ENCODE results near the gene PGPEP1.
A peak's percentile ranks its signal among the peaks of the same experiment; 100 is the strongest.
"Not testable (repeated sequence)": the region's sequence is repeated elsewhere in the genome, so short reads cannot be mapped to it uniquely, and the experiment has no call there.

PGPEP1 gene

GRCh38 chr19:18321734-18322102 is 18.7 kb upstream of the PGPEP1 start:
- no peak for DNase-seq (ENCODE audit: low read depth)
- no peak for TF ChIP-seq CTCF (conservative IDR thresholded peaks at IDR 0.05; ENCODE audit: low read depth, low read length)
- peak overlapping the region; percentile 77 for H3K4me3 ChIP-seq (ENCODE audit: low read length)

DNA sequence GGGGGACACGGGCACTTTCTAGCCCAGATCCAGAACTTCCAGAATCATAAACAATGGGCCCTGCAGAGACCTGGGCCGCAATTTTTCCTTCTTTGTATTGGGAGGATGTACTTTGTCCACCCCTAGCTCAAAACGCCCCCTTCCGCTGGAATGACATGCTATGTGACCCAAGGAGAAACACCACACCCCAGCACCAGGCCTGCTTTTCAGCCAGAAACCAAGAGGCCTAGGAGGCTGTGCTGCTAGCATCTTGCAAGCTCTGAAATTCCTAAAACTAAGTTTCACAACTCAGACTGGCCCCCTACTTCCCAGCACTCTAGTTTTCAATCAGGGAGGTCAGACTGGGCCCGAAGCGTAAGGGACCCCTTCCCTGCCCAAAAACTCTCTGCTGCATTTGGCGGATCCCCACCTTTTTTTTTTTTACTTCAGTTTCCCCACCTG is 18.1 kb upstream of the PGPEP1 start:
- DNase-seq (ENCODE audit: low read depth) = peak; percentile 49
- H3K4me3 ChIP-seq (ENCODE audit: low read length) = peak overlapping the region; percentile 77

DNA sequence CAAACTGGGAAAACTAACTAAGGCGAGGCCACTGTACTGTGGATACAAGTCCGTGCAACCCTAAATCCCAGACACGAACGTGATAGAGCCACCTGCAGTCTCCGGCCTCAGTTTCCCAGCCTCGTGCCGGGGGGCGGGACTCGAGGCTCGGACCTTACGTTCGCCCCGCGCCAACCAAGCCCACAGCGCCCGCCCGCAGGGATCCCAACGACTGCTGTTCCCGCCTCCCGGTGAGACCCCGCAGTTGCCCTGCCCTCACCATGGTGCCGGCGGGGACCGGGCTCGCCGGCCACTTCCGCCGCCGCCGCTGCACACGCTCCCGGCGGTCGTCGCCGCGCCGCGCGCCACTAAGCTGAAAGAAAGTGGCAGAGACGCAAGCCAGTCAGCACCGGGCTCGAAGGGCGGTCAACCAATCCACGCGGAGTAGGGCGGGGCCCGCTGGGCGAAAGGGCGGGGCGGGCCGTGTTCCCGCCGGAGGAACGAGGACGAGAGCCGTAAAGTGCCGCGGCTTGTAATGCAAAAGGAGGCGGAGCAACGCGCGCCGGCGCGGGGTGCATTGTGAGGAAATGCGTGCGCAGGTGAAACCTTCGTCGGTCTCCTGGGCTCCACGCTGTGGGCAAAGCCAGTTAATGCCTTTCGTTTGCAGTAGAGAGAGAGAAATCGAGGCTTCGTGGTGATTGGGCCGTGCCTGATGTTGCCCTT is 17.5 kb upstream of the PGPEP1 start, which contains the start of gene LSM4:
TSS of gene LSM4 (minus strand) at position 318 of the 702 bp plus-strand sequence. CDS start at position 262, 56 bp downstream.
- H3K4me3 ChIP-seq (ENCODE audit: low read length) = peak within 1 kb of the TSS; percentile 77
- DNase-seq (ENCODE audit: low read depth) = peak; percentile 89
- TF ChIP-seq CTCF (conservative IDR thresholded peaks at IDR 0.05; ENCODE audit: low read depth, low read length) = peak; percentile 52

More for the DNA sequence above, 18.1 kb upstream of the PGPEP1 start:
- peak; percentile 54 for TF ChIP-seq CTCF (conservative IDR thresholded peaks at IDR 0.05; ENCODE audit: low read depth, low read length)

- H3K4me3 ChIP-seq (ENCODE audit: low read length); DNase-seq (ENCODE audit: low read depth): not testable (repeated sequence)
These were observed 16.0 kb upstream of the PGPEP1 start for GRCh38 chr19:18324373-18324731.

GRCh38 chr19:18326772-18327171 is 13.6 kb upstream of the PGPEP1 start:
- no peak for TF ChIP-seq CTCF (conservative IDR thresholded peaks at IDR 0.05; ENCODE audit: low read depth, low read length)
- no peak overlapping the region for H3K4me3 ChIP-seq (ENCODE audit: low read length)
- DNase-seq (ENCODE audit: low read depth) = no peak

DNA sequence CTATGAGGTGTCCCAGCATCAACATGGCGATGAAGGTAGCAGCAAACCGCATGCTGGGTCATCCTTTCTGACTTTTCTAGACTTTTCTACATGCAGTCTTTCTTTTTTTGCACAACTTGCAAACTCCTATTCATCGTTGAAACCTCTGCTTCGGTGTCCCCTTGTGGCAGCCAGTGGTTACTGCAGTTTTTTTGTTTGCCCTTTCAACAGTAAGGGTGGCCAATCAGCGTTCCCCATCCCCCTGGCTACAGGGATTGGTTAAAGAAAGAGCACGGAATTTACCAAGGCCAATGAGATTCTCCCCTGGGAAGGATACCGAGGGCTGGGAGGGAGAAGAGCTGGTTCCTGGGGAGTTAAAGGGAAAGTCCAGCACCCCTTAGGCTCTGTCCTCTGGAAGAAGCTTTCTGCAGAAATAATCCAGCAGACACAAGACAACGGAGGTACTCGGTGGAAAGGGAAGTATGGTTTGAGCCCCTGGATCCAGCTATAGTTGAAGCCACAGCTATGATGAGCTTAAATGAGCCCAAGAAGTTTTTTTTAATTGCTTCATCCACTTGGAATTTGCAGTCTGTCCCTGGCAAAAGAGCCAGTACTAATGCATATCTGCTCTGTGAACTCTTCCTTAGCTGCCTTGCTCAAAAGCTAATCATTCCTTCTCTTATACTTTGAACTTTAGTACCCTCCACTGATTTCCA is 11.9 kb upstream of the PGPEP1 start:
- DNase-seq (ENCODE audit: low read depth) = peak; percentile 92
- TF ChIP-seq CTCF (conservative IDR thresholded peaks at IDR 0.05; ENCODE audit: low read depth, low read length) = peak; percentile 98
- peak overlapping the region; percentile 40 for H3K4me3 ChIP-seq (ENCODE audit: low read length)

DNA sequence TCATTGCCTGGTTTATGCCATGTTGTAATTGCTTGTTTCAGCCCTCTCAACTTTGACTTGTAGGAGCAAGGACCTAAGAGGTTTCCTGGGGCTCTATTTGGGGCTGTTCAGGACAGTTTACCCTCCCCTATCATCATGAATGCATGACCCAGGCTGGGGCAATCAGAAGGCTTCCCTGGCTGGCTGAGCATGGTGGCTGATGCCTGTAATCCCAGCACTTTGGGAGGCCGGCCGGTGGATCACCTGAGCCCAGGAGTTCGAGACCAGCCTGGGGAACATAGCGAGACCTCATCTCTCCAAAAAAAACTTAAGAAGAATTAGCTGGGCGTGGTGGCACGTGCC is 11.4 kb upstream of the PGPEP1 start:
- no peak for DNase-seq (ENCODE audit: low read depth)
- no peak for TF ChIP-seq CTCF (conservative IDR thresholded peaks at IDR 0.05; ENCODE audit: low read depth, low read length)
- H3K4me3 ChIP-seq (ENCODE audit: low read length) = peak overlapping the region; percentile 40
